ENCODE data around the gene TTC28. TPM values are rescaled to one million over a fixed set of nuclear protein-coding genes. Genes with fewer than 3 reads are reported as not detected.
"Not testable (repeated sequence)": the region's sequence is repeated elsewhere in the genome, so short reads cannot be mapped to it uniquely, and the experiment has no call there.

Gene TTC28
- total and polyA plus RNA-seq, 2 donors (not counting 3 experiments of a cell fraction or from before 2014, with no cell fraction given): 16.5 to 51.1 TPM

DNA sequence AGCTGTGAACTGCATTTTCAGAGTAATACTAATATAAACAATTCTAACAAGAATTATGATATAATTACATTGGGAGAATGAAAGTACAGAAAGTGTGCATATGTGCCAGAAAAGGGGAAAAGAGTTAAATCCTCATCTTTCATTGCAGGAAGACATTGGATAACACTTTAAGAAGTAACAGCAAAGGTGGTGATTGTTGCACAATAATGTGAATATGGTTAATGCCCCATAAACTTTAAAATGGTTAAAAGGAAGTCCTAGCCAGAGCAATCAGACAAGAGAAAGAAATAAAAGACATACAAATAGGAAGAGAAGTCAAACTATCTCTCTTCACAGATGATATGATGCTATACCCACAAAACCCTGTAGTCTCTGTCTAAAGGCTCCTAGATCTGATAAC lies 111.5 kb downstream of the TTC28 start:
- Histone ChIP-seq H3K4me2 (ENCODE audit: insufficient read depth, low read length) (no peak overlapping the region), H3K9me3 (replicated peaks; ENCODE audit: control insufficient read depth, insufficient read depth, low read length) (no peaks in the 10 kb centered on the region), H3K27ac (ENCODE audit: insufficient read depth, low read depth, low read length) (no peak overlapping the region), H3K36me3 (ENCODE audit: control insufficient read depth in 2 of 2, extremely low read depth in 1 of 2, insufficient read depth in 2 of 2, low read length in 2 of 2) (no peaks in the 10 kb centered on the region), H3K9ac (replicated peaks; ENCODE audit: extremely low read depth, insufficient read depth, low read length) (no peak overlapping the region), H3K27me3 (ENCODE audit: control insufficient read depth in 2 of 2, insufficient read depth in 2 of 2, low read length in 2 of 2) (no peaks in the 10 kb centered on the region), H3K9me1 (replicated peaks; ENCODE audit: control insufficient read depth, extremely low read depth, insufficient read depth, low read length) (no peaks in the 10 kb centered on the region), H3K79me2 (ENCODE audit: control insufficient read depth, insufficient read depth, low read length) (peaks cover 2% of the 10 kb centered on the region), H4K20me1 (replicated peaks; ENCODE audit: control insufficient read depth, extremely low read depth, insufficient read depth, low read length) (no peaks in the 10 kb centered on the region), H3K4me3 (replicated peaks in 1 of 3; ENCODE audit: insufficient read depth in 1 of 3, low read depth in 1 of 3, low read length in 3 of 3) (no peak overlapping the region), H3K4me1 (ENCODE audit: control insufficient read depth, extremely low read depth, insufficient read depth, low read length) (no peaks in the 10 kb centered on the region), H2AFZ (ENCODE audit: low read depth, low read length) (no peak overlapping the region)
- BruUV-seq (replicated peaks): no TSS peak
- intact Hi-C loops (cut with micrococcal nuclease): no loop called here
- TF ChIP-seq GATA2 (IDR thresholded peaks at IDR 0.05; ENCODE audit: insufficient read depth, insufficient read length, low read depth, low read length): no peak
- TF ChIP-seq POLR2AphosphoS5 (IDR thresholded peaks at IDR 0.05; ENCODE audit: insufficient read depth, low read depth, low read length): no peak
- TF ChIP-seq, protein P1, sequence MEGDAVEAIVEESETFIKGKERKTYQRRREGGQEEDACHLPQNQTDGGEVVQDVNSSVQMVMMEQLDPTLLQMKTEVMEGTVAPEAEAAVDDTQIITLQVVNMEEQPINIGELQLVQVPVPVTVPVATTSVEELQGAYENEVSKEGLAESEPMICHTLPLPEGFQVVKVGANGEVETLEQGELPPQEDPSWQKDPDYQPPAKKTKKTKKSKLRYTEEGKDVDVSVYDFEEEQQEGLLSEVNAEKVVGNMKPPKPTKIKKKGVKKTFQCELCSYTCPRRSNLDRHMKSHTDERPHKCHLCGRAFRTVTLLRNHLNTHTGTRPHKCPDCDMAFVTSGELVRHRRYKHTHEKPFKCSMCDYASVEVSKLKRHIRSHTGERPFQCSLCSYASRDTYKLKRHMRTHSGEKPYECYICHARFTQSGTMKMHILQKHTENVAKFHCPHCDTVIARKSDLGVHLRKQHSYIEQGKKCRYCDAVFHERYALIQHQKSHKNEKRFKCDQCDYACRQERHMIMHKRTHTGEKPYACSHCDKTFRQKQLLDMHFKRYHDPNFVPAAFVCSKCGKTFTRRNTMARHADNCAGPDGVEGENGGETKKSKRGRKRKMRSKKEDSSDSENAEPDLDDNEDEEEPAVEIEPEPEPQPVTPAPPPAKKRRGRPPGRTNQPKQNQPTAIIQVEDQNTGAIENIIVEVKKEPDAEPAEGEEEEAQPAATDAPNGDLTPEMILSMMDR (IDR thresholded peaks at IDR 0.05; ENCODE audit: extremely low read depth in 1 of 2, insufficient read depth in 1 of 2, low read depth in 1 of 2, low read length in 2 of 2): no peak
- TF ChIP-seq MYC (IDR thresholded peaks at IDR 0.05; ENCODE audit: low read depth, low read length): no peak
- TF ChIP-seq JUN (IDR thresholded peaks at IDR 0.05; ENCODE audit: borderline replicate concordance, insufficient read depth, insufficient read length, low read depth): no peak
- no peak for TF ChIP-seq POLR2A (IDR thresholded peaks at IDR 0.05; ENCODE audit: low read depth, low read length)
- TF ChIP-seq, protein P2, sequence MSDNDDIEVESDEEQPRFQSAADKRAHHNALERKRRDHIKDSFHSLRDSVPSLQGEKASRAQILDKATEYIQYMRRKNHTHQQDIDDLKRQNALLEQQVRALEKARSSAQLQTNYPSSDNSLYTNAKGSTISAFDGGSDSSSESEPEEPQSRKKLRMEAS (IDR thresholded peaks at IDR 0.05; ENCODE audit: insufficient read depth, insufficient read length): no peak
- TF ChIP-seq EZH2 (IDR thresholded peaks at IDR 0.05; ENCODE audit: borderline replicate concordance, low read depth, low read length, severe bottlenecking): no peak
- no peak for TF ChIP-seq FOS (IDR thresholded peaks at IDR 0.05; ENCODE audit: borderline replicate concordance, insufficient read depth, low read length)
- ChIA-PET POLR2A (no interaction called here), CTCF (no interaction called here)
- dilution Hi-C loops (cut with MboI; ENCODE audit: extremely low pct_ligation_motif_present, low sequenced_read_pairs): no loop called here
- FAIRE-seq (no peak), DNase-seq (ENCODE audit: low read depth, low spot score) (no peak)

DNA sequence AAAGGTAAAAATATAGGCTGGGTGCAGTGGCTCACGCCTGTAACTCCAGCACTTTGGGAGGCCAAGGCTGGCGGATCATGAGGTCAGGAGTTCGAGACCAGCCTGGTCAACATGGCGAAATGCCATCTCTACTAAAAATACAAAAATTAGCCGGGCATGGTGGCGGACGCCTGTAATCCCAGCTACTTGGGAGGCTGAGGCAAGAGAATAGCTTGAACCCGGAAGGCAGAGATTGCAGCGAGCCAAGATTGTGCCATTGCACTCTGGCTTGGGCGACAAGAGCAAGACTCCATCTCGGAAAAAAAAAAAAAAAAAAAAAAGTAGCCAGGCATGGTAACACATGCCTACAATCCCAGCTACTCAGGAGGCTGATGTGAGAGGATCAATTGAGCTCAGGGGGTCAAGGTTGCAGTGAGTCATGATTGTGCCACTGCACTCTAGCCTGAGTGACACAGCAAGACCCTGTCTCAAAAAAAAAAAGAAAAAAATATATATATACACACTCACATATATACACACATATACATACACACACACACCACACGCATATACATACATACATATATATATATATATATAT lies 112.6 kb downstream of the TTC28 start:
- H3K4me3 ChIP-seq (replicated peaks in 1 of 3; ENCODE audit: insufficient read depth in 1 of 3, low read depth in 1 of 3, low read length in 3 of 3); H2AFZ ChIP-seq (ENCODE audit: low read depth, low read length); POLR2A ChIA-PET; H3K4me2 ChIP-seq (ENCODE audit: insufficient read depth, low read length); H3K9me1 ChIP-seq (replicated peaks; ENCODE audit: control insufficient read depth, extremely low read depth, insufficient read depth, low read length); H3K27ac ChIP-seq (ENCODE audit: insufficient read depth, low read depth, low read length); FAIRE-seq; BruUV-seq (replicated peaks); H3K79me2 ChIP-seq (ENCODE audit: control insufficient read depth, insufficient read depth, low read length); H4K20me1 ChIP-seq (replicated peaks; ENCODE audit: control insufficient read depth, extremely low read depth, insufficient read depth, low read length); H3K36me3 ChIP-seq (ENCODE audit: control insufficient read depth in 2 of 2, extremely low read depth in 1 of 2, insufficient read depth in 2 of 2, low read length in 2 of 2); dilution Hi-C loops (cut with MboI; ENCODE audit: extremely low pct_ligation_motif_present, low sequenced_read_pairs); DNase-seq (ENCODE audit: low read depth, low spot score); H3K9me3 ChIP-seq (replicated peaks; ENCODE audit: control insufficient read depth, insufficient read depth, low read length); H3K27me3 ChIP-seq (ENCODE audit: control insufficient read depth in 2 of 2, insufficient read depth in 2 of 2, low read length in 2 of 2); H3K4me1 ChIP-seq (ENCODE audit: control insufficient read depth, extremely low read depth, insufficient read depth, low read length); H3K9ac ChIP-seq (replicated peaks; ENCODE audit: extremely low read depth, insufficient read depth, low read length); CTCF ChIA-PET; intact Hi-C loops (cut with micrococcal nuclease): not testable (repeated sequence)

All from endothelial cell of umbilical vein (primary cell).